H9 (cell line): ENCODE measurements around the gene TOP1. TPM values are rescaled to one million over a fixed set of nuclear protein-coding genes. Genes with fewer than 3 reads are reported as not detected.

Experiments used
- DNase-seq: peaks from one replicate; pipeline ENCODE4 v3.0.0-alpha.2; 2017
- H2AFZ ChIP-seq: one replicate; pipeline ENCODE4 v1.6.1; 2013; ENCODE audit warnings: mild to moderate bottlenecking, low read length, control low read depth, moderate library complexity
- H2AK5ac ChIP-seq: 2 replicates; pipeline ENCODE4 v1.6.1; 2013; ENCODE audit warnings: low read length, control low read depth, mixed read lengths; ENCODE audit not compliant: insufficient read length
- H2BK120ac ChIP-seq: one replicate; pipeline ENCODE4 v1.6.1; 2013; ENCODE audit warnings: low read depth, mild to moderate bottlenecking, low read length, control low read depth, inconsistent platforms; ENCODE audit not compliant: poor library complexity, severe bottlenecking
- H2BK12ac ChIP-seq: 2 replicates; pipeline ENCODE4 v1.6.1; 2013; ENCODE audit warnings: low read length, control low read depth, mixed read lengths, low read depth; ENCODE audit not compliant: insufficient read length
- H2BK15ac ChIP-seq: 2 replicates; pipeline ENCODE4 v1.6.1; 2013; ENCODE audit warnings: low read depth, low read length, control low read depth
- H2BK20ac ChIP-seq: one replicate; pipeline ENCODE4 v1.6.1; 2013; ENCODE audit warnings: low read depth, mild to moderate bottlenecking, low read length, control low read depth, inconsistent platforms; ENCODE audit not compliant: poor library complexity, severe bottlenecking
- H2BK5ac ChIP-seq: 2 replicates; pipeline ENCODE4 v1.6.1; 2013; ENCODE audit warnings: low read length, control low read depth, mixed read lengths; ENCODE audit not compliant: insufficient read length
- H3K14ac ChIP-seq: 2 replicates; pipeline ENCODE4 v1.6.1; 2013; ENCODE audit warnings: low read length, control low read depth; ENCODE audit not compliant: insufficient read depth
- H3K18ac ChIP-seq: 2 replicates; pipeline ENCODE4 v1.6.1; 2013; ENCODE audit warnings: low read depth, mild to moderate bottlenecking, mixed read lengths, low read length, control low read depth; ENCODE audit not compliant: insufficient read length
- H3K23ac ChIP-seq: 2 replicates; pipeline ENCODE4 v1.6.1; 2013; ENCODE audit warnings: low read length, control low read depth, mixed read lengths, low read depth; ENCODE audit not compliant: insufficient read length
- H3K23me2 ChIP-seq: 2 replicates; pipeline ENCODE4 v1.6.1; 2013; ENCODE audit warnings: low read depth, mild to moderate bottlenecking, mixed read lengths, low read length, control low read depth; ENCODE audit not compliant: insufficient read length, poor library complexity, severe bottlenecking
- H3K27ac ChIP-seq: 2 replicates; pipeline ENCODE4 v1.5.1; 2013; ENCODE audit warnings: low read length, control low read depth, mixed read lengths, low read depth; ENCODE audit not compliant: insufficient read length
- H3K27me3 ChIP-seq: 2 replicates; pipeline ENCODE4 v1.6.1; 2013; ENCODE audit warnings: low read length, control low read depth, inconsistent platforms; ENCODE audit not compliant: insufficient read depth
- H3K4ac ChIP-seq: 2 replicates; pipeline ENCODE4 v1.6.1; 2013; ENCODE audit warnings: low read depth, mild to moderate bottlenecking, control low read depth, inconsistent platforms, low read length, moderate library complexity
- H3K4me1 ChIP-seq: 2 replicates; pipeline ENCODE4 v1.6.1; 2013; ENCODE audit warnings: low read length, control low read depth, inconsistent platforms; ENCODE audit not compliant: insufficient read depth
- H3K4me2 ChIP-seq: 2 replicates; pipeline ENCODE4 v1.6.1; 2013; ENCODE audit warnings: low read length, control low read depth, mixed read lengths; ENCODE audit not compliant: insufficient read length, insufficient read depth
- H3K56ac ChIP-seq: 2 replicates; pipeline ENCODE4 v1.6.1; 2013; ENCODE audit warnings: low read depth, mild to moderate bottlenecking, mixed read lengths, low read length, control low read depth; ENCODE audit not compliant: insufficient read length
- H3K79me1 ChIP-seq: 2 replicates; pipeline ENCODE4 v1.6.1; 2013; ENCODE audit warnings: low read depth, mild to moderate bottlenecking, moderate library complexity, low read length, control low read depth, inconsistent platforms; ENCODE audit not compliant: insufficient read depth, poor library complexity, severe bottlenecking
- H3K79me2 ChIP-seq: 2 replicates; pipeline ENCODE4 v1.6.1; 2013; ENCODE audit warnings: low read length, control low read depth, inconsistent platforms; ENCODE audit not compliant: insufficient read depth
- H3K9ac ChIP-seq: 2 replicates; pipeline ENCODE4 v1.6.1; 2013; ENCODE audit warnings: low read length, control low read depth, mixed read lengths; ENCODE audit not compliant: insufficient read length; ENCODE audit errors: extremely low read depth
- H3K9me3 ChIP-seq: one replicate; pipeline ENCODE4 v1.6.1; 2013; ENCODE audit warnings: low read depth, low read length, inconsistent platforms; ENCODE audit not compliant: control insufficient read depth
- H3T11ph ChIP-seq: one replicate; pipeline ENCODE4 v1.6.1; 2013; ENCODE audit warnings: mild to moderate bottlenecking, low read length, control low read depth, inconsistent platforms
- H4K20me1 ChIP-seq: one replicate; pipeline ENCODE4 v1.6.1; 2013; ENCODE audit not compliant: control insufficient read depth, insufficient read length, insufficient read depth
- H4K5ac ChIP-seq: 2 replicates; pipeline ENCODE4 v1.6.1; 2013; ENCODE audit warnings: low read depth, mild to moderate bottlenecking, mixed read lengths, low read length, control low read depth; ENCODE audit not compliant: insufficient read length
- H4K8ac ChIP-seq: replicated peaks from 2 replicates; pipeline ENCODE4 v1.6.1; 2013; ENCODE audit warnings: low read length, control low read depth, mixed read lengths, low read depth; ENCODE audit not compliant: insufficient read length
- H4K91ac ChIP-seq: 2 replicates; pipeline ENCODE4 v1.6.1; 2013; ENCODE audit warnings: low read depth, mild to moderate bottlenecking, moderate library complexity, mixed read lengths, low read length, control low read depth; ENCODE audit not compliant: insufficient read length
- H3K27ac Mint-ChIP-seq, 3 experiments: 2 replicates in 2 of 3; 3 replicates in 1 of 3; pipeline ENCODE4 v1.8.0; 2020 to 2021; ENCODE audit warnings: mixed read lengths in 3 of 3, mild to moderate bottlenecking in 1 of 3, moderate library complexity in 1 of 3
- H3K27me3 Mint-ChIP-seq: 2 replicates; pipeline ENCODE4 v1.8.0; 2021; ENCODE audit warnings: low read depth, mild to moderate bottlenecking, moderate library complexity, mixed read lengths
- H3K36me3 Mint-ChIP-seq, 3 experiments: 2 replicates in 2 of 3; 3 replicates in 1 of 3; pipeline ENCODE4 v1.8.0; 2020 to 2021; ENCODE audit warnings: low read depth in 3 of 3, mixed read lengths in 3 of 3; ENCODE audit not compliant: insufficient read depth in 1 of 3
- H3K4me1 Mint-ChIP-seq, 2 experiments: 2 replicates each; pipeline ENCODE4 v1.8.0; 2020; ENCODE audit warnings: mixed read lengths in 2 of 2
- H3K4me3 Mint-ChIP-seq, 2 experiments: 2 replicates in 1 of 2; 3 replicates in 1 of 2; pipeline ENCODE4 v1.8.0; 2020 to 2021; ENCODE audit warnings: mild to moderate bottlenecking in 2 of 2, mixed read lengths in 2 of 2, moderate library complexity in 1 of 2
- H3K9me3 Mint-ChIP-seq, 2 experiments: 2 replicates in 1 of 2; 3 replicates in 1 of 2; pipeline ENCODE4 v1.8.0; 2020; ENCODE audit warnings: mild to moderate bottlenecking in 2 of 2, mixed read lengths in 2 of 2, moderate library complexity in 1 of 2
- WGBS: extraction: QIAGEN DNeasy Blood & Tissue Kit; methylation state at CpG from one replicate; pipeline ENCODE4 v1.1.7; 2013; ENCODE audit warnings: missing lambda C conversion rate, low lambda C conversion rate, mixed read lengths; ENCODE audit not compliant: insufficient read length; ENCODE audit errors: extremely low coverage; 5-methylcytosine and 5-hydroxymethylcytosine counted together
- total RNA-seq: library from RNA; stranded (reverse); gene quantifications from 2 replicates; pipeline ENCODE4 v1.2.1, GENCODE V29; 2021
- TF ChIP-seq, protein P1 (sequence below): fragments of 200-600 bp; sonication (generic); conservative IDR thresholded peaks from 3 replicates; pipeline ENCODE4 v1.8.0; 2021; ENCODE audit warnings: antibody characterized with exemption, mild to moderate bottlenecking

The TOP1 gene
- total RNA-seq, 1 experiment from 2014 or later: 96.4 TPM

DNA sequence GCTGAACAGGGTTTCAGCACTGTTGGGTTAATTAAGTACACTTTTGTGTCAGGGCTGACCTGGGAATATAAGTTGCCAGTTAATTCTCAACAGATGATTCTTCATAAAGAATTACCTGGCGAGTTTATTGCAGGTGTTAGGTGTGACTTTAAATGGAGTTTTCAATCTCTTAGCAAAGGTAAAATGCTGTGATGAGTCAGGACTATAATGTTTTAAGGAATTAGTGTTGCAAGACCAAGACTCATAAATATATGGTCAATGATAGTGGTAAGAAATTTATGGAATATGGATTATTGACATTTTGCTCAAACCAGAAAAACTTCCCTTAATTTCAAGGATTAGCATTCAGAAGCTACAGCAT is 58.7 kb downstream of the TOP1 start:
- Histone ChIP-seq H2BK12ac (no peak overlapping the region), H3K27ac (no peak overlapping the region), H3K56ac (no peak overlapping the region), H2BK15ac (no peak overlapping the region), H3K27me3 (no peaks in the 10 kb centered on the region), H3K9ac (no peak overlapping the region), H3K4ac (no peak overlapping the region), H3K4me1 (no peaks in the 10 kb centered on the region), H3T11ph (no peak overlapping the region), H2BK5ac (no peak overlapping the region), H2AK5ac (no peak overlapping the region), H3K23me2 (no peaks in the 10 kb centered on the region), H4K20me1 (no peaks in the 10 kb centered on the region), H2BK20ac (no peak overlapping the region), H3K4me2 (no peak overlapping the region), H3K14ac (no peak overlapping the region), H3K79me2 (no peaks in the 10 kb centered on the region), H3K18ac (no peak overlapping the region), H4K5ac (no peak overlapping the region), H4K8ac (no peak overlapping the region), H4K91ac (no peak overlapping the region), H3K9me3 (no peaks in the 10 kb centered on the region), H2AFZ (no peak overlapping the region), H3K23ac (no peak overlapping the region), H2BK120ac (no peak overlapping the region), H3K79me1 (no peaks in the 10 kb centered on the region)
- no peak overlapping the region; a peak in 1 of 7 replicates for H3K27ac Mint-ChIP-seq
- H3K36me3 Mint-ChIP-seq: peaks cover 34 to 77% (median 55%) of the 10 kb centered on the region in 3 experiments; a peak in 6 of 7 replicates
- H3K27me3 Mint-ChIP-seq: no peaks in the 10 kb centered on the region
- no peaks in the 10 kb centered on the region for H3K9me3 Mint-ChIP-seq
- no CpG with 5 or more reads among the region's 1 CpG for WGBS
- H3K4me1 Mint-ChIP-seq: peaks cover 0 to 7% of the 10 kb centered on the region in 2 experiments; a peak in 1 of 4 replicates
- no peak for DNase-seq
- no peak overlapping the region for H3K4me3 Mint-ChIP-seq
- TF ChIP-seq, protein P1, sequence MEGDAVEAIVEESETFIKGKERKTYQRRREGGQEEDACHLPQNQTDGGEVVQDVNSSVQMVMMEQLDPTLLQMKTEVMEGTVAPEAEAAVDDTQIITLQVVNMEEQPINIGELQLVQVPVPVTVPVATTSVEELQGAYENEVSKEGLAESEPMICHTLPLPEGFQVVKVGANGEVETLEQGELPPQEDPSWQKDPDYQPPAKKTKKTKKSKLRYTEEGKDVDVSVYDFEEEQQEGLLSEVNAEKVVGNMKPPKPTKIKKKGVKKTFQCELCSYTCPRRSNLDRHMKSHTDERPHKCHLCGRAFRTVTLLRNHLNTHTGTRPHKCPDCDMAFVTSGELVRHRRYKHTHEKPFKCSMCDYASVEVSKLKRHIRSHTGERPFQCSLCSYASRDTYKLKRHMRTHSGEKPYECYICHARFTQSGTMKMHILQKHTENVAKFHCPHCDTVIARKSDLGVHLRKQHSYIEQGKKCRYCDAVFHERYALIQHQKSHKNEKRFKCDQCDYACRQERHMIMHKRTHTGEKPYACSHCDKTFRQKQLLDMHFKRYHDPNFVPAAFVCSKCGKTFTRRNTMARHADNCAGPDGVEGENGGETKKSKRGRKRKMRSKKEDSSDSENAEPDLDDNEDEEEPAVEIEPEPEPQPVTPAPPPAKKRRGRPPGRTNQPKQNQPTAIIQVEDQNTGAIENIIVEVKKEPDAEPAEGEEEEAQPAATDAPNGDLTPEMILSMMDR: no peak
